ENCODE measurements around the gene RPL22. TPM values are rescaled to one million over a fixed set of nuclear protein-coding genes. Genes with fewer than 3 reads are reported as not detected.
A peak's percentile ranks its signal among the peaks of the same experiment; 100 is the strongest.

The RPL22 gene
- total RNA-seq, 4 donors from 2014 or later = 56.5 to 170 (median 106) TPM

DNA sequence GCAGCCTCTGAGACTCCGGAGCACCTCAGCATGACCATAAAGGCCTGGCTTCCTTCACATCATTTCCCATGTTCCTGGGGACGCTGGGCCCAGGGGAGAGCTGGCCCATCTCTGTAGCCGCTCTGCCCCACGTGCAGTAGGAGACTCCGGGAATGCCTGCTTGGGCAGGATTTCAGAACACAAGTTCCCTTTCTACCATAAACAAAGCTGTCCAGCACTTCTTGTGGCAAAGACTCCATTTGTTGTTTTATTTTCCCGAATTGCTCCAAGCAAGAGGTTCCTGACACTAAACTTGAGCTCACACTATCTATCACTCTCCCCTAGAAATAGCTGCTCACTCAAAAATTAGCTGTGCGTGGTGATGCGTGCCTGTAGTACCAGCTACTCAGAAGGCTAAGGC lies 41.2 kb downstream of the RPL22 start:
- Histone ChIP-seq H3K4me1 (peaks cover 0 to 5% (median 2%) of the 10 kb centered on the region in 4 donors), H3K27ac (no peak overlapping the region), H3K36me3 (no peaks in the 10 kb centered on the region), H3K27me3 (peaks cover 26% of the 10 kb centered on the region), H3K9me3 (no peaks in the 10 kb centered on the region), H3K4me3 (no peak overlapping the region)
- DNase-seq = no peak
- intact Hi-C loops (cut with DNase I; ENCODE audit: low total_unique reads) (no loop called here), in situ Hi-C loops (cut with MboI; ENCODE audit: low pct_ligation_motif_present in 1 of 4, low pct_unique_long_range_greater_than_20kb in 1 of 4, low sequenced_read_pairs in 3 of 4) (no loop called here)
- TF ChIP-seq, protein P1, sequence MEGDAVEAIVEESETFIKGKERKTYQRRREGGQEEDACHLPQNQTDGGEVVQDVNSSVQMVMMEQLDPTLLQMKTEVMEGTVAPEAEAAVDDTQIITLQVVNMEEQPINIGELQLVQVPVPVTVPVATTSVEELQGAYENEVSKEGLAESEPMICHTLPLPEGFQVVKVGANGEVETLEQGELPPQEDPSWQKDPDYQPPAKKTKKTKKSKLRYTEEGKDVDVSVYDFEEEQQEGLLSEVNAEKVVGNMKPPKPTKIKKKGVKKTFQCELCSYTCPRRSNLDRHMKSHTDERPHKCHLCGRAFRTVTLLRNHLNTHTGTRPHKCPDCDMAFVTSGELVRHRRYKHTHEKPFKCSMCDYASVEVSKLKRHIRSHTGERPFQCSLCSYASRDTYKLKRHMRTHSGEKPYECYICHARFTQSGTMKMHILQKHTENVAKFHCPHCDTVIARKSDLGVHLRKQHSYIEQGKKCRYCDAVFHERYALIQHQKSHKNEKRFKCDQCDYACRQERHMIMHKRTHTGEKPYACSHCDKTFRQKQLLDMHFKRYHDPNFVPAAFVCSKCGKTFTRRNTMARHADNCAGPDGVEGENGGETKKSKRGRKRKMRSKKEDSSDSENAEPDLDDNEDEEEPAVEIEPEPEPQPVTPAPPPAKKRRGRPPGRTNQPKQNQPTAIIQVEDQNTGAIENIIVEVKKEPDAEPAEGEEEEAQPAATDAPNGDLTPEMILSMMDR (IDR thresholded peaks at IDR 0.05) = no peak
- TF ChIP-seq POLR2A (IDR thresholded peaks at IDR 0.05) (no peak), EP300 (IDR thresholded peaks at IDR 0.05; ENCODE audit: low read depth) (no peak), POLR2AphosphoS5 (IDR thresholded peaks at IDR 0.05) (no peak)
- WGBS, 2 donors (ENCODE audit: low coverage in 1 of 2) = 50 to 58% methylated on average over 1 to 8 of the region's 8 CpGs

DNA sequence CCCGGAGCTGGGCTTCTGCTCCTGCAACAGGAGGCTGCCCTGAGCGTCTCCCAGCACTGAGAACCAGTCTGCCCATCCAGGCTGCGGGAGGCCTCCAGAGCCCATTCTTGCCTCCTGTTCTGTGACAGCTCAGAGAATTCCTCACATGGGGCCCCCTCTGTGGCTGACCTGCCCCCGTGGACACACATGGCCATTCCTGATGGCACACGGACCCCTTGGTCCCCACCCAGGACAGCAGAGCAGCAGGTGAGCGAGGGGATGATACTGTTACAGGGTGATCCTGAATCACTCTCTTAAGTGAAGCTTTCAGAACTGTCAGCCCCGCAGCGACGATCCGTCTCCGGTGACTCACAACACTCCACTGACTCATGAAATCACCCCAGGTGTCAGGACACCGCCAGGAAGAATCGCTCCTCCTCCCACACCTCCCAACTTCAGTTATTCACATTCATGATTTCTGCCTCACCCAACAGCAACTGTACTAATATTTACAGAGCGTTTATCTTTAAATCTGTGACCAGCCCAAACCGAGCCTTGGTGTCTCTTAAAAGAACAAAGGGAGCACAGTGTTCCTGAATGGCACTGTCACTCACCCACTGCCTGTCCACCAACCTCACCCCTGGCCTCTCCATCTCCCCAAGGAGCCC lies 41.7 kb downstream of the RPL22 start:
- no peak for TF ChIP-seq POLR2A (IDR thresholded peaks at IDR 0.05)
- no peak for TF ChIP-seq EP300 (IDR thresholded peaks at IDR 0.05; ENCODE audit: low read depth)
- TF ChIP-seq, protein P1 (IDR thresholded peaks at IDR 0.05) = no peak
- no peak for TF ChIP-seq POLR2AphosphoS5 (IDR thresholded peaks at IDR 0.05)
- no peak overlapping the region for H3K4me3 ChIP-seq
- intact Hi-C loops (cut with DNase I; ENCODE audit: low total_unique reads) (no loop called here), in situ Hi-C loops (cut with MboI; ENCODE audit: low pct_ligation_motif_present in 1 of 4, low pct_unique_long_range_greater_than_20kb in 1 of 4, low sequenced_read_pairs in 3 of 4) (no loop called here)
- 8 to 48% methylated on average over 2 to 15 of the region's 15 CpGs for WGBS, 2 donors (ENCODE audit: low coverage in 1 of 2)
- H3K27me3 ChIP-seq = peaks cover 20% of the 10 kb centered on the region
- DNase-seq = peak; percentile 19
- H3K4me1 ChIP-seq = peaks cover 0 to 5% (median 2%) of the 10 kb centered on the region in 4 donors
- H3K36me3 ChIP-seq = no peaks in the 10 kb centered on the region
- no peaks in the 10 kb centered on the region for H3K9me3 ChIP-seq
- no peak overlapping the region for H3K27ac ChIP-seq

DNA sequence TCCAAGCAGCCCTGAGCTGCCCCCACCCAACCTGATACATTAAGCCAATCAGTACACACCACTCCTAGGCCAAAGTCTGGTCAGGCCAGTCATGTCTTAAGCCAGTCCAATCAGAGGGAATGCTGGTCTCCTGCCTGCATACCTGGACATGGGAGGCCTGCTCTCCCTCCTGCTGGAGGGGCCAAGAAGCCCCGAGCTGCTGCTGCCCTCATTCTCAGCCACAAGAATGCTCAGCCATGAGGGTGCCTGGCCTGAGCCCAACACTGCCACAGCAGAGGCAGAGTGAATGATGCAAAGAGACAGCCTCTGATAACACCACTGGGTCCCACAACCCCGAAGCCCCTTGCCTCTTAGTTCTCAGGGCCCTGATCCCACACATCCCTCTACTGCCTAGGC lies 42.3 kb downstream of the RPL22 start:
- DNase-seq = no peak
- in situ Hi-C loops (cut with MboI; ENCODE audit: low pct_ligation_motif_present in 1 of 4, low pct_unique_long_range_greater_than_20kb in 1 of 4, low sequenced_read_pairs in 3 of 4) (no loop called here), intact Hi-C loops (cut with DNase I; ENCODE audit: low total_unique reads) (no loop called here)
- TF ChIP-seq POLR2AphosphoS5 (IDR thresholded peaks at IDR 0.05) (no peak), EP300 (IDR thresholded peaks at IDR 0.05; ENCODE audit: low read depth) (no peak), POLR2A (IDR thresholded peaks at IDR 0.05) (no peak)
- TF ChIP-seq, protein P1 (IDR thresholded peaks at IDR 0.05) = no peak
- Histone ChIP-seq H3K4me3 (no peak overlapping the region), H3K9me3 (no peaks in the 10 kb centered on the region), H3K27me3 (peaks cover 16% of the 10 kb centered on the region), H3K36me3 (no peaks in the 10 kb centered on the region), H3K4me1 (peaks cover 0 to 5% (median 2%) of the 10 kb centered on the region in 4 donors), H3K27ac (no peak overlapping the region)
- WGBS, 2 donors (ENCODE audit: low coverage in 1 of 2) = 35% methylated on average over 2 of the region's 2 CpGs; no CpG with 5 or more reads in 1 of the 2 donors

DNA sequence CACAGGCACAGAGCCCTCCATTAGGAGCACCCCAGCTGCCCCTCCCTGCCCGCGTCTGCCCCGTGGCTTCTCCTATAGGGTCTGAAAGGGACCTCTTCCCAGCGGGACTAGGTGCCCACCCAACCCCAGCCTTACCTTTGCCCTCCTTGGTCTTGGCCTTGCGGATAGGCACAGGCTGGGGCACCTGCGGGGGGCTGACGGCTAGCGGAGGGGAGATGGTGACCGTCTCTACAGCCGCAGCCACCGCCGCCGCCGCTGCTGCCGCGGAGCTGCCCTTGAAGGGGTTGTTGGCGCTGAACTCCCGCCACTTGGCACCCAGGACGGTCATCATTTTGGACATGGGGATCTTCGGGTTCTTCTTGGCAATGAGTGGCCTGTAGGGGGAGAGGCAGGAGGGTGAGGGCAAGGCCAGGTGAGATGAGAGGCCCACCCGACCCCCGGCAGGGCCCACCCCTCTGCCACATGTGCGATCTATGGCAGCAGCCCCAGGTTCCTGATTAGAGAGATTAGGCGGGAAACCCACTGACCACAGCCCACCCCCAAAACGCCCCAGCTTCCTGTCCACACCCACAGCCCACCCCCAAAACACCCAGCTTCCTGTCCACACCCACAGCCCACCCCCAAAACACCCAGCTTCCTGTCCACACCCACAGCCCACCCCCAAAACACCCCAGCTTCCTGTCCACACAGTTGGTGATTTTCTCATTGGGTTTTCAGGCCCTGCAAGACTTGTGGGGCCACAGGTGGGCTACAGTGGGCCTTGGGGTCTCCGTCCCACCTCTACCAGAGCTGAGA lies 44.7 kb downstream of the RPL22 start:
- WGBS, 2 donors (ENCODE audit: low coverage in 1 of 2) = 86% methylated on average over 22 of the region's 26 CpGs; no CpG with 5 or more reads in 1 of the 2 donors
- intact Hi-C loops (cut with DNase I; ENCODE audit: low total_unique reads) (no loop called here), in situ Hi-C loops (cut with MboI; ENCODE audit: low pct_ligation_motif_present in 1 of 4, low pct_unique_long_range_greater_than_20kb in 1 of 4, low sequenced_read_pairs in 3 of 4) (no loop called here)
- no peak for DNase-seq
- no peaks in the 10 kb centered on the region for H3K9me3 ChIP-seq
- peaks cover 0 to 5% (median 2%) of the 10 kb centered on the region in 4 donors for H3K4me1 ChIP-seq
- H3K27me3 ChIP-seq = no peaks in the 10 kb centered on the region
- H3K27ac ChIP-seq = no peak overlapping the region
- H3K4me3 ChIP-seq = no peak overlapping the region
- TF ChIP-seq, protein P1 (IDR thresholded peaks at IDR 0.05) = no peak
- TF ChIP-seq POLR2A (IDR thresholded peaks at IDR 0.05) (no peak), EP300 (IDR thresholded peaks at IDR 0.05; ENCODE audit: low read depth) (no peak), POLR2AphosphoS5 (IDR thresholded peaks at IDR 0.05) (no peak)
- no peaks in the 10 kb centered on the region for H3K36me3 ChIP-seq

Measured in transverse colon (tissue), 4 donors.